Lower leg skin (tissue), 3 donors: ENCODE results near the gene OPA3.

Experiments used
- CTCF ChIP-seq, 3 donors: fragments of 450-650 bp; IDR thresholded peaks; one replicate each; pipeline ENCODE4 v1.5.1; 2016; ENCODE audit warnings: antibody characterized with exemption in 3 of 3, mild to moderate bottlenecking in 3 of 3, moderate library complexity in 2 of 3
- POLR2A ChIP-seq, 2 donors: fragments of 450-650 bp; IDR thresholded peaks; one replicate each; pipeline ENCODE4 v1.6.1; 2016 to 2017; ENCODE audit warnings: antibody characterized with exemption in 2 of 2, mild to moderate bottlenecking in 1 of 2, moderate library complexity in 1 of 2

- TF ChIP-seq CTCF (IDR thresholded peaks at IDR 0.05) = no peak
- TF ChIP-seq POLR2A (IDR thresholded peaks at IDR 0.05) = no peak
These were observed 13.0 kb upstream of the OPA3 start for GRCh38 chr19:45597425-45598111.
